GM12878 (cell line): ENCODE measurements around the gene RAI14. TPM values are rescaled to one million over a fixed set of nuclear protein-coding genes. Genes with fewer than 3 reads are reported as not detected.

Experiments
- ATAC-seq: fragments of 200-7000 bp; cut with Tn5 transposase; 3 replicates; pipeline ENCODE4 v1.9.1; 2020; ENCODE audit warnings: mild to moderate bottlenecking, moderate library complexity
- BruUV-seq: library from RNA; stranded (reverse); fragments of 400-500 nt; replicated peaks from 2 replicates; lab custom pipeline; 2021; lab: Mats Ljungman, UMichigan
- CTCF ChIA-PET: fragments of 300-600 bp; sonication (Branson Sonifier 250); formaldehyde crosslinking; extraction: SDS; loops from one replicate; lab custom pipeline; 2021; ENCODE audit warnings: inconsistent platforms; lab: Yijun Ruan, JAX
- POLR2A ChIA-PET: fragments of 350-600 bp; formaldehyde crosslinking; extraction: SDS; loops from one replicate; lab custom pipeline; 2021; ENCODE audit warnings: inconsistent platforms; lab: Charles Lee
- RAD21 ChIA-PET: fragments of 300-600 bp; sonication (Branson Sonifier 250); formaldehyde crosslinking; loops from one replicate; lab custom pipeline; 2023; ENCODE audit warnings: antibody characterized with exemption; ENCODE audit not compliant: unreplicated experiment; lab: Charles Lee
- SMC1A ChIA-PET: fragments of 300-600 bp; sonication (Branson Sonifier 250); formaldehyde crosslinking; loops from one replicate; lab custom pipeline; 2023; ENCODE audit not compliant: unreplicated experiment, uncharacterized antibody; lab: Charles Lee
- DNase-seq: peaks from one replicate; pipeline ENCODE4 v3.0.0-alpha.2; 2011; ENCODE audit warnings: low read depth, low spot score
- FAIRE-seq: peaks from 3 replicates; lab custom pipeline; 2011; peaks lifted over from hg19 to GRCh38; lab: Jason Lieb, UNC
- H2AFZ ChIP-seq: 2 replicates; pipeline ENCODE4 v1.6.0; 2011; ENCODE audit warnings: low read depth, low read length, control low read depth; ENCODE audit not compliant: control insufficient read depth
- H3K27ac ChIP-seq: 2 replicates; pipeline ENCODE4 v1.5.1; 2011; ENCODE audit warnings: control low read depth; ENCODE audit not compliant: control insufficient read depth, insufficient read depth
- H3K27me3 ChIP-seq, 2 experiments: replicated peaks in 1 of 2; 2 replicates each; pipeline versions ENCODE4 v1.6.0 to v1.6.1; 2011; ENCODE audit warnings: low read length in 1 of 2; ENCODE audit not compliant: control insufficient read depth in 2 of 2, insufficient read depth in 2 of 2
- H3K36me3 ChIP-seq, 2 experiments: 2 replicates each; pipeline ENCODE4 v1.5.1; 2011; ENCODE audit warnings: low read length in 1 of 2; ENCODE audit not compliant: control insufficient read depth in 2 of 2, insufficient read depth in 2 of 2
- H3K4me1 ChIP-seq: 2 replicates; pipeline ENCODE4 v1.6.1; 2011; ENCODE audit warnings: mild to moderate bottlenecking, low read length, moderate library complexity, mixed read lengths; ENCODE audit not compliant: control insufficient read depth, insufficient read depth
- H3K4me2 ChIP-seq: 2 replicates; pipeline ENCODE4 v1.6.0; 2011; ENCODE audit warnings: control low read depth; ENCODE audit not compliant: control insufficient read depth, insufficient read depth
- H3K4me3 ChIP-seq: fragments of 200-600 bp; sonication (generic); 2 replicates; pipeline ENCODE4 v1.5.1; 2016
- H3K79me2 ChIP-seq: 2 replicates; pipeline ENCODE4 v1.6.0; 2011; ENCODE audit warnings: low read length; ENCODE audit not compliant: control insufficient read depth, insufficient read depth
- H3K9ac ChIP-seq: 2 replicates; pipeline ENCODE4 v1.8.0; 2011; ENCODE audit warnings: low read length, control low read depth, mixed read lengths; ENCODE audit not compliant: control insufficient read depth, insufficient read depth
- H3K9me3 ChIP-seq: replicated peaks from 3 replicates; pipeline ENCODE4 v1.5.1; 2011; ENCODE audit warnings: mild to moderate bottlenecking, low read length; ENCODE audit not compliant: control insufficient read depth, insufficient read depth
- H4K20me1 ChIP-seq: 2 replicates; pipeline ENCODE4 v1.6.0; 2011; ENCODE audit not compliant: control insufficient read depth, insufficient read depth
- ASH2L ChIP-seq: fragments of 300-600, 200-600 bp; sonication (generic); IDR thresholded peaks from 2 replicates; pipeline ENCODE4 v1.6.1; 2017; ENCODE audit warnings: low read depth, mild to moderate bottlenecking, borderline replicate concordance
- BCLAF1 ChIP-seq: fragments of 450-650 bp; IDR thresholded peaks from 2 replicates; pipeline ENCODE4 v1.6.1; 2017; ENCODE audit warnings: antibody characterized with exemption, mild to moderate bottlenecking, moderate library complexity
- CHD2 ChIP-seq: IDR thresholded peaks from 2 replicates; pipeline ENCODE4 v1.6.1; 2011; ENCODE audit warnings: low read depth, low read length, improper control_type of control experiment, borderline replicate concordance
- CREM ChIP-seq: IDR thresholded peaks from 2 replicates; pipeline ENCODE4 v1.6.1; 2014; ENCODE audit warnings: antibody characterized with exemption, low read depth
- FOS ChIP-seq: IDR thresholded peaks from 3 replicates; pipeline ENCODE4 v1.6.1; 2011; ENCODE audit warnings: borderline replicate concordance; ENCODE audit not compliant: insufficient read length; ENCODE audit errors: extremely low read depth
- FOXK2 ChIP-seq: fragments of 450-650 bp; IDR thresholded peaks from 2 replicates; pipeline ENCODE4 v1.6.1; 2017; ENCODE audit warnings: mild to moderate bottlenecking, moderate library complexity
- NFYB ChIP-seq: IDR thresholded peaks from 2 replicates; pipeline ENCODE4 v1.6.1; 2011; ENCODE audit warnings: low read depth, mild to moderate bottlenecking, low read length, improper control_type of control experiment, moderate library complexity; ENCODE audit not compliant: insufficient read depth
- PKNOX1 ChIP-seq: fragments of 450-650 bp; IDR thresholded peaks from 2 replicates; pipeline ENCODE4 v1.6.1; 2016; ENCODE audit warnings: mild to moderate bottlenecking
- PML ChIP-seq: IDR thresholded peaks from 2 replicates; pipeline ENCODE4 v1.6.1; 2012; ENCODE audit warnings: low read length, inconsistent platforms
- RB1 ChIP-seq: fragments of 450-650 bp; formaldehyde crosslinking; IDR thresholded peaks from 2 replicates; pipeline ENCODE4 v1.6.1; 2017; ENCODE audit warnings: mild to moderate bottlenecking, borderline replicate concordance
- RUNX3 ChIP-seq: IDR thresholded peaks from 2 replicates; pipeline ENCODE4 v1.6.1; 2012; ENCODE audit warnings: low read length, inconsistent platforms
- SUZ12 ChIP-seq: fragments of 200-600 bp; sonication (generic); IDR thresholded peaks from one replicate; pipeline ENCODE4 v1.6.1; 2018; ENCODE audit warnings: antibody characterized with exemption, mild to moderate bottlenecking; ENCODE audit not compliant: unreplicated experiment
- TCF3 ChIP-seq: IDR thresholded peaks from 2 replicates; pipeline ENCODE4 v1.6.1; 2012; ENCODE audit warnings: low read depth, mild to moderate bottlenecking, low read length, borderline replicate concordance; ENCODE audit not compliant: insufficient read depth
- USF1 ChIP-seq: IDR thresholded peaks from 2 replicates; pipeline ENCODE4 v1.6.1; 2011; ENCODE audit warnings: borderline replicate concordance, low read depth, mild to moderate bottlenecking, moderate library complexity, mixed read lengths, low read length; ENCODE audit not compliant: insufficient read depth; ENCODE audit errors: extremely low read length
- YBX1 ChIP-seq: fragments of 450-650 bp; IDR thresholded peaks from 2 replicates; pipeline ENCODE4 v1.6.1; 2016; ENCODE audit warnings: antibody characterized with exemption
- ZNF687 ChIP-seq: fragments of 450-650 bp; IDR thresholded peaks from 2 replicates; pipeline ENCODE4 v1.6.1; 2017; ENCODE audit warnings: mild to moderate bottlenecking, moderate library complexity
- WGBS: methylation state at CpG from one replicate; pipeline ENCODE4 v1.1.6; 2016; ENCODE audit warnings: low lambda C conversion rate; ENCODE audit not compliant: insufficient replicate concordance, insufficient coverage; ENCODE audit errors: missing lambda C conversion rate; 5-methylcytosine and 5-hydroxymethylcytosine counted together
- in situ Hi-C: fragments of 300-500 bp; cut with MboI; formaldehyde crosslinking; loops from 9 replicates; pipeline ENCODE4 v1.14.3; 2018; ENCODE audit warnings: mixed read lengths
- intact Hi-C: fragments of 100-400 bp; cut with micrococcal nuclease; formaldehyde crosslinking; loops from one replicate; pipeline ENCODE4 v1.14.2; 2022; ENCODE audit not compliant: unreplicated experiment
- polyA plus RNA-seq, 11 experiments: library from polyadenylated mRNA; depleted of rRNA in 4 of 11; unstranded in 6 of 11; stranded (reverse) in 5 of 11; fragments of >200 nt; fragmentation: Nextera tagmentation in 4 of 11; fragmentation: Illumina TruSeq in 1 of 11; extraction: Ambion mirVana in 4 of 11; extraction: Trizol in 1 of 11; gene quantifications; 1 replicate in 1 of 11; 2 replicates in 10 of 11; pipeline versions ENCODE4 v1.2.1 to v1.2.3, GENCODE V29; 2011 to 2016; ENCODE audit warnings: inconsistent platforms in 2 of 11, missing spikeins in 2 of 11, low read depth in 1 of 11
- total RNA-seq, 4 experiments: library from RNA; depleted of rRNA in 3 of 4; stranded (reverse); fragments of >200 nt in 3 of 4; fragmentation: Illumina TruSeq in 1 of 4; extraction: Trizol in 1 of 4; gene quantifications; 2 replicates each; pipeline versions ENCODE4 v1.2.1 to v1.2.3, GENCODE V29; 2013 to 2021

RAI14 gene
- total and polyA plus RNA-seq, 10 of the 15 experiments (the other 5 are each of a cell fraction or from before 2014, with no cell fraction given), result 0.18 to 4.6 (median 1.9) TPM

- FAIRE-seq (no peak), ATAC-seq (no peak), DNase-seq (no peak)
- TF ChIP-seq NFYB, result no peak
- TF ChIP-seq CHD2, result no peak
- TF ChIP-seq USF1, result no peak
- TF ChIP-seq PKNOX1, result no peak
- no peak for TF ChIP-seq RUNX3
- no peak for TF ChIP-seq PML
- no peak for TF ChIP-seq SUZ12
- TF ChIP-seq FOS, result no peak
- no peak for TF ChIP-seq RB1
- no peak for TF ChIP-seq ZNF687
- no peak for TF ChIP-seq ASH2L
- TF ChIP-seq TCF3, result no peak
- no peak for TF ChIP-seq CREM
- TF ChIP-seq YBX1, result no peak
- no peak for TF ChIP-seq BCLAF1
- TF ChIP-seq FOXK2, result no peak
- no peak overlapping the region for H3K9ac ChIP-seq
- no peak overlapping the region for H3K4me3 ChIP-seq
- no peaks in the 10 kb centered on the region for H3K36me3 ChIP-seq
- intact Hi-C loops (no loop called here), in situ Hi-C loops (no loop called here)
- H2AFZ ChIP-seq, result no peak overlapping the region
- SMC1A ChIA-PET, result no interaction called here
- H3K27me3 ChIP-seq, result no peaks in the 10 kb centered on the region; a peak in 1 of 4 replicates
- 69% methylated on average over 1 of the region's 1 CpG for WGBS
- POLR2A ChIA-PET, result no interaction called here
- H3K4me2 ChIP-seq, result no peak overlapping the region
- CTCF ChIA-PET, result no interaction called here
- H4K20me1 ChIP-seq, result no peaks in the 10 kb centered on the region
- no peaks in the 10 kb centered on the region for H3K79me2 ChIP-seq
- H3K4me1 ChIP-seq, result no peaks in the 10 kb centered on the region
- H3K27ac ChIP-seq, result no peak overlapping the region
- BruUV-seq, result no TSS peak
- RAD21 ChIA-PET, result no interaction called here
- no peaks in the 10 kb centered on the region for H3K9me3 ChIP-seq
Measured at GRCh38 chr5:34672196-34672595, 16.1 kb downstream of the RAI14 start.
